ENCODE data around the gene MT1X. TPM values are rescaled to one million over a fixed set of nuclear protein-coding genes. Genes with fewer than 3 reads are reported as not detected.
"Not testable (repeated sequence)": the region's sequence is repeated elsewhere in the genome, so short reads cannot be mapped to it uniquely, and the experiment has no call there.

The MT1X gene
- total RNA-seq, 1 experiment from 2014 or later: 328 TPM

DNA sequence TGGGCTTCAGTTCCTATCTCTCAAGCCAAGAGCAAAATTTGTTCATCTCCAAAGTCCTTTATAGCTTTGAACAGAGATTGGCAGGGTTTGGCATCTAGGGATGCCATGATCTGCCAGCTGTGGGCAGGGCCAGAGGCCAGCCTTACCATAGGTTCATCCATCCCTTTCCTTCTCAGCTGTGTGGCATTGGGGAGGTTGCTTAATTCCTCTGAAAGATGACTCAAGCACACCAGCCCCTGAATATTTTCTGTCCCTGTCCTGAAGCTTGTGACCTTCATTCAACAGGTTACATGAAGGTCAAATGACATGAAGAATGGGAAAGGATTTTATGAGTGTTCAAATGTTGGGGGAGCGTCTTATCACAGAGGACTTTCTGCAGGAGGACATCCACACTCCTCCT lies 17.8 kb upstream of the MT1X start (continued):
- no peak for TF ChIP-seq ATF6 (CRISPR knock-in tag; IDR thresholded peaks at IDR 0.05)
- no peak for TF ChIP-seq RELA (CRISPR knock-in tag; IDR thresholded peaks at IDR 0.05; ENCODE audit: borderline replicate concordance)
- no peak for TF ChIP-seq TCF7 (CRISPR knock-in tag; IDR thresholded peaks at IDR 0.05; ENCODE audit: low read depth)

GRCh38 chr16:56665286-56666261 lies 16.7 kb upstream of the MT1X start:
- not testable (repeated sequence) for H3K9me3 Mint-ChIP-seq; DNase-seq (ENCODE audit: low spot score); H3K27ac Mint-ChIP-seq; ATAC-seq; H3K4me3 Mint-ChIP-seq; H3K36me3 Mint-ChIP-seq
- CTCF ChIA-PET: interaction anchor here (1.1 kb wide), 1 partner anchor 36 kb away, joined by 3 read pairs; no protein-coding TSS in a partner anchor
- peaks cover 45% of the 10 kb centered on the region for H3K4me1 Mint-ChIP-seq
- H3K27me3 Mint-ChIP-seq (ENCODE audit: low read depth): peaks cover 100% of the 10 kb centered on the region
- POLR2A ChIA-PET: interaction anchor here (1.0 to 1.4 kb wide), 2 partner anchors 39 to 55 kb away, joined by 3 to 4 read pairs; partner anchors contain the start of gene MT1E

DNA sequence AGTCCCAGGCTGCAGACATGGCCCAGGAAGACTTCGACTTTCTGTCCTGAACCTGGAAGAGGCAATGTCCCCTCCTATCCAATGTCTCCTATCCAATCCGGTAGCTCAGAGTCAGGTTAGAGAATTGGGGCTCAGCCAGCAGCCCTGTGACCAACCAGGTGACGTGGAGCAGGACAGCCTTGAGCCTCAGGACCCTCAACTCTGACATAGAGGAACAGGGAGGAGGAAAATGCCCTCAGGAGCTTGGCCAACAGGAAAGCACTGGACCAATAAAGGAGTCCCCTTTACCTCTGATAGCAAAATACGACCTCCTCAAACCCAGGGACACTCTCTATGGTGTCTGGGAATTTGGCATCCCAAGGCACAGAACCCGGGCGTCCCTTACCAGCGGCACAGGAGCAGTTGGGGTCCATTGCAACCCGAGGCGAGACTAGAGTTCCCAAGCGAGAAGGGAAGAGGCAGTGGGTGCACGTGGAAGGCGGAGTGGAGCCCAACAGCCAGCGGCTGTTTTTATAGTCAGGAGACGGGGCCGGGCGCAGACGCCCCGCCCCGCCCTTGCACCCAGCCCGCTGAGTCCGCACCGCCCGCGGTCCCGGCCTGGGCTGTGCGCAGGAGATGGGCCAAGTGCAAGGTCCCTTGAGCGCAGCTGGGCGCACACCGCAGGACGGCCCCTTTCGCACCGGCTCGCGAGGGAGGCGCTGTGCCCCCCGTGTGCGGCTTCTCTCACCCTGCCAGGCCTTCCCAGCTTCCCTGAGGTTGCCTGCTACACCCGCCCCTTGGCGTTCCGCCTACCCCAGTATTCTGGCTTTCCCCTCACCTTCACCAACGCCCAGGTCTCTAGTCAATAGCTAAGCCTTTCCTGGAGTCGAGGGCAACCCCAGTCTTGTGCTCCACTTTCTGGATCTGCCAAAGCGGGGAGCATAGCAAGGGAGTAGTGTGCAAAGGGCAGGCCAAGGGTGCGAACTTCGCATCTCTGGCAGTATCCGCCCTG lies 14.4 kb upstream of the MT1X start, which contains the start of gene MT1G:
Gene MT1G (minus strand): TSS at position 485 of the 991 bp plus-strand sequence. CDS start 72 bp downstream, at position 413.
- peak; percentile 81; the same call in 1 of the 2 replicates for TF ChIP-seq AFF4 (CRISPR knock-in tag; IDR thresholded peaks at IDR 0.05; ENCODE audit: borderline replicate concordance)
- TF ChIP-seq, protein P1, sequence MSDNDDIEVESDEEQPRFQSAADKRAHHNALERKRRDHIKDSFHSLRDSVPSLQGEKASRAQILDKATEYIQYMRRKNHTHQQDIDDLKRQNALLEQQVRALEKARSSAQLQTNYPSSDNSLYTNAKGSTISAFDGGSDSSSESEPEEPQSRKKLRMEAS (CRISPR knock-in tag; IDR thresholded peaks at IDR 0.05): peak; percentile 75
- TF ChIP-seq, protein P2, sequence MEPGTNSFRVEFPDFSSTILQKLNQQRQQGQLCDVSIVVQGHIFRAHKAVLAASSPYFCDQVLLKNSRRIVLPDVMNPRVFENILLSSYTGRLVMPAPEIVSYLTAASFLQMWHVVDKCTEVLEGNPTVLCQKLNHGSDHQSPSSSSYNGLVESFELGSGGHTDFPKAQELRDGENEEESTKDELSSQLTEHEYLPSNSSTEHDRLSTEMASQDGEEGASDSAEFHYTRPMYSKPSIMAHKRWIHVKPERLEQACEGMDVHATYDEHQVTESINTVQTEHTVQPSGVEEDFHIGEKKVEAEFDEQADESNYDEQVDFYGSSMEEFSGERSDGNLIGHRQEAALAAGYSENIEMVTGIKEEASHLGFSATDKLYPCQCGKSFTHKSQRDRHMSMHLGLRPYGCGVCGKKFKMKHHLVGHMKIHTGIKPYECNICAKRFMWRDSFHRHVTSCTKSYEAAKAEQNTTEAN (CRISPR knock-in tag; IDR thresholded peaks at IDR 0.05): no peak
- TF ChIP-seq EMX1 (CRISPR knock-in tag; IDR thresholded peaks at IDR 0.05): 0 out of 2 replicates have a peak, but pooled peaks have one; percentile 12
- no peak for TF ChIP-seq IRF2 (CRISPR knock-in tag; IDR thresholded peaks at IDR 0.05; ENCODE audit: borderline replicate concordance, low read depth)
- H3K27me3 Mint-ChIP-seq (ENCODE audit: low read depth): peaks cover 100% of the 10 kb centered on the region
- peak; percentile 60 for ATAC-seq
- H3K9me3 Mint-ChIP-seq: no peaks in the 10 kb centered on the region
- peak within 1 kb of the TSS; percentile 74 for H3K4me3 Mint-ChIP-seq
- H3K27ac Mint-ChIP-seq: no peak within 1 kb of the TSS
- CTCF ChIA-PET: interaction anchor here (0.5 to 3.6 kb wide), 8 partner anchors 8 to 502 kb away, joined by 3 to 24 read pairs (median 4); no protein-coding TSS in a partner anchor
- H3K4me1 Mint-ChIP-seq: peaks cover 44% of the 10 kb centered on the region
- DNase-seq (ENCODE audit: low spot score): peak; percentile 65
- POLR2A ChIA-PET: interaction anchor here (1.5 to 3.4 kb wide), 6 partner anchors 8 to 60 kb away, joined by 4 to 46 read pairs (median 18); partner anchors contain the start of genes MT1E, MT1X and MT2A
- H3K36me3 Mint-ChIP-seq: no peaks in the 10 kb centered on the region
